Measurements from ENCODE around the gene NKAIN2. TPM values are rescaled to one million over a fixed set of nuclear protein-coding genes. Genes with fewer than 3 reads are reported as not detected.

The NKAIN2 gene
- total RNA-seq, 4 donors from 2014 or later = 0.19 TPM; not detected in 3

- Histone ChIP-seq H3K36me3 (no peaks in the 10 kb centered on the region), H3K4me3 (no peak overlapping the region), H3K4me1 (no peaks in the 10 kb centered on the region), H3K27ac (no peak overlapping the region), H3K9me3 (no peaks in the 10 kb centered on the region), H3K27me3 (no peaks in the 10 kb centered on the region)
- no peak for TF ChIP-seq CTCF (IDR thresholded peaks at IDR 0.05)
- no peak for TF ChIP-seq POLR2A (IDR thresholded peaks at IDR 0.05)
- intact Hi-C loops (cut with DNase I) = no loop called here
- DNase-seq = no peak
- WGBS, 2 donors = 31 to 47% methylated on average over 4 of the region's 4 CpGs
Observed at GRCh38 chr6:123994891-123995635, 191.4 kb downstream of the NKAIN2 start.

- TF ChIP-seq POLR2A (IDR thresholded peaks at IDR 0.05) = no peak
- TF ChIP-seq CTCF (IDR thresholded peaks at IDR 0.05) = no peak
- H3K27me3 ChIP-seq = no peaks in the 10 kb centered on the region
- no peak overlapping the region for H3K4me3 ChIP-seq
- WGBS, 2 donors = 28 to 50% methylated on average over 3 of the region's 3 CpGs
- no peaks in the 10 kb centered on the region for H3K9me3 ChIP-seq
- no peak overlapping the region for H3K27ac ChIP-seq
- intact Hi-C loops (cut with DNase I) = no loop called here
- DNase-seq = no peak
- no peaks in the 10 kb centered on the region for H3K4me1 ChIP-seq
- no peaks in the 10 kb centered on the region for H3K36me3 ChIP-seq
Observed at GRCh38 chr6:123997223-123997622, 193.6 kb downstream of the NKAIN2 start.

DNA sequence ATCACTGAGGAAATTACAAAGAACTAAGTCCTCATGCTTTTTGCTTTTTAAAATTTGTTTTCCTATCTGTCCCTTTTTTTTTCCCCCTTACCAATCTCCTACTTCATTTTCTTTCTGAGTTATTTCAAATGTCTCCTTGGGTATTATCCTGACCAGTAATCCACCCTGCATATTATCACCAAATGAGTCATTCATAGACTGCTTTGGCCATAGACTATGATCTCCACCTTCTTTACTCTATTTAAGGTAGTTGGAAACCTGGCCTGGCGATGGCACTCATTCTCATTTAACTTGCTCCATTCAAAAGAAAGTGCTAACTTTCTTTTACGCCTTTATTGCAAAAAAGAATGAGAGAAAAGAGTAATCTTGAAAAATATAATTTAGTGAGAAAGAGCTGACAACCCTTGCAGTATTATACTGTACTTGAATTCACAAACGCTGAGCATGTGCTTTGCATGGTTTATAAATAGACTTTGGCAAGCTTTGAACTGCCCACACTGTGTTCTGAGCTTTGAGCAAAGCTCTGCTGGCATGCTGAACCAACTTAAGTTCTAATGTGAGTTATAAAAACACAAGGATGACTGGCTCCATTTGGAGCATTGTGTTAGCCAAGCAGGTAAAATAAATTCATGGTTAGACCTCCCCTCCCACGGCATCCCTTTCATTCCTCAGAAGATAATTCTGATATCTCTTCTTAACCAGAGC is 198.9 kb downstream of the NKAIN2 start:
- Histone ChIP-seq H3K4me1 (no peaks in the 10 kb centered on the region), H3K27me3 (no peaks in the 10 kb centered on the region), H3K27ac (no peak overlapping the region), H3K36me3 (no peaks in the 10 kb centered on the region), H3K9me3 (no peaks in the 10 kb centered on the region), H3K4me3 (no peak overlapping the region)
- intact Hi-C loops (cut with DNase I) = no loop called here
- DNase-seq = no peak
- TF ChIP-seq CTCF (IDR thresholded peaks at IDR 0.05) (no peak), POLR2A (IDR thresholded peaks at IDR 0.05) (no peak)
- 32 to 59% methylated on average over 4 of the region's 4 CpGs for WGBS, 2 donors

DNA sequence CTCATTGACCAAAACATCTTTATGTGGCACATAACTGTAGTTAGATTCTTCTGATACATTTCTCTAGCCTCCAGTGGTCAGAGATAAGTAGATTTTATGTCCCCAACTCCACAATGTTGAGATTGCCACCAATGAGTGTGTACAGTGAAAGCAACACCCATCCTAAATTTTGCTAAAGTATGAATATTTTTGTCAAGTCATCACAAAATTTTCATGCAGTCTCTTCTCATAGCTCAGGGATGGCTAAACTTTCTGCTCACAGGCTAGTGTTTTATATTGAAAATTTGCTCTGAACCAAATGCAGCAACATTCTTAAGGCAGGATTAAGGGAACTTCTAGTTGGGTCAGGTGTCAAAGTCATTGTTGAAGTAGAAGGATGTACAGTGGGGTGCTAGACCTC is 203.6 kb downstream of the NKAIN2 start:
- Histone ChIP-seq H3K9me3 (no peaks in the 10 kb centered on the region), H3K4me3 (no peak overlapping the region), H3K36me3 (no peaks in the 10 kb centered on the region), H3K4me1 (no peaks in the 10 kb centered on the region), H3K27me3 (no peaks in the 10 kb centered on the region), H3K27ac (no peak overlapping the region)
- DNase-seq = no peak
- TF ChIP-seq CTCF (IDR thresholded peaks at IDR 0.05) = no peak
- TF ChIP-seq POLR2A (IDR thresholded peaks at IDR 0.05) = no peak
- intact Hi-C loops (cut with DNase I) = no loop called here
